H9 (cell line): ENCODE results near the gene GBP1. TPM values are rescaled to one million over a fixed set of nuclear protein-coding genes. Genes with fewer than 3 reads are reported as not detected.
"Not testable (repeated sequence)": the region's sequence is repeated elsewhere in the genome, so short reads cannot be mapped to it uniquely, and the experiment has no call there.

Source experiments
- DNase-seq: peaks from one replicate; pipeline ENCODE4 v3.0.0-alpha.2; 2017
- H2AFZ ChIP-seq: one replicate; pipeline ENCODE4 v1.6.1; 2013; ENCODE audit warnings: mild to moderate bottlenecking, low read length, control low read depth, moderate library complexity
- H2AK5ac ChIP-seq: 2 replicates; pipeline ENCODE4 v1.6.1; 2013; ENCODE audit warnings: low read length, control low read depth, mixed read lengths; ENCODE audit not compliant: insufficient read length
- H2BK120ac ChIP-seq: one replicate; pipeline ENCODE4 v1.6.1; 2013; ENCODE audit warnings: low read depth, mild to moderate bottlenecking, low read length, control low read depth, inconsistent platforms; ENCODE audit not compliant: poor library complexity, severe bottlenecking
- H2BK12ac ChIP-seq: 2 replicates; pipeline ENCODE4 v1.6.1; 2013; ENCODE audit warnings: low read length, control low read depth, mixed read lengths, low read depth; ENCODE audit not compliant: insufficient read length
- H2BK15ac ChIP-seq: 2 replicates; pipeline ENCODE4 v1.6.1; 2013; ENCODE audit warnings: low read depth, low read length, control low read depth
- H2BK20ac ChIP-seq: one replicate; pipeline ENCODE4 v1.6.1; 2013; ENCODE audit warnings: low read depth, mild to moderate bottlenecking, low read length, control low read depth, inconsistent platforms; ENCODE audit not compliant: poor library complexity, severe bottlenecking
- H2BK5ac ChIP-seq: 2 replicates; pipeline ENCODE4 v1.6.1; 2013; ENCODE audit warnings: low read length, control low read depth, mixed read lengths; ENCODE audit not compliant: insufficient read length
- H3K14ac ChIP-seq: 2 replicates; pipeline ENCODE4 v1.6.1; 2013; ENCODE audit warnings: low read length, control low read depth; ENCODE audit not compliant: insufficient read depth
- H3K18ac ChIP-seq: 2 replicates; pipeline ENCODE4 v1.6.1; 2013; ENCODE audit warnings: low read depth, mild to moderate bottlenecking, mixed read lengths, low read length, control low read depth; ENCODE audit not compliant: insufficient read length
- H3K23ac ChIP-seq: 2 replicates; pipeline ENCODE4 v1.6.1; 2013; ENCODE audit warnings: low read length, control low read depth, mixed read lengths, low read depth; ENCODE audit not compliant: insufficient read length
- H3K23me2 ChIP-seq: 2 replicates; pipeline ENCODE4 v1.6.1; 2013; ENCODE audit warnings: low read depth, mild to moderate bottlenecking, mixed read lengths, low read length, control low read depth; ENCODE audit not compliant: insufficient read length, poor library complexity, severe bottlenecking
- H3K27ac ChIP-seq: 2 replicates; pipeline ENCODE4 v1.5.1; 2013; ENCODE audit warnings: low read length, control low read depth, mixed read lengths, low read depth; ENCODE audit not compliant: insufficient read length
- H3K27me3 ChIP-seq: 2 replicates; pipeline ENCODE4 v1.6.1; 2013; ENCODE audit warnings: low read length, control low read depth, inconsistent platforms; ENCODE audit not compliant: insufficient read depth
- H3K4ac ChIP-seq: 2 replicates; pipeline ENCODE4 v1.6.1; 2013; ENCODE audit warnings: low read depth, mild to moderate bottlenecking, control low read depth, inconsistent platforms, low read length, moderate library complexity
- H3K4me1 ChIP-seq: 2 replicates; pipeline ENCODE4 v1.6.1; 2013; ENCODE audit warnings: low read length, control low read depth, inconsistent platforms; ENCODE audit not compliant: insufficient read depth
- H3K4me2 ChIP-seq: 2 replicates; pipeline ENCODE4 v1.6.1; 2013; ENCODE audit warnings: low read length, control low read depth, mixed read lengths; ENCODE audit not compliant: insufficient read length, insufficient read depth
- H3K56ac ChIP-seq: 2 replicates; pipeline ENCODE4 v1.6.1; 2013; ENCODE audit warnings: low read depth, mild to moderate bottlenecking, mixed read lengths, low read length, control low read depth; ENCODE audit not compliant: insufficient read length
- H3K79me1 ChIP-seq: 2 replicates; pipeline ENCODE4 v1.6.1; 2013; ENCODE audit warnings: low read depth, mild to moderate bottlenecking, moderate library complexity, low read length, control low read depth, inconsistent platforms; ENCODE audit not compliant: insufficient read depth, poor library complexity, severe bottlenecking
- H3K79me2 ChIP-seq: 2 replicates; pipeline ENCODE4 v1.6.1; 2013; ENCODE audit warnings: low read length, control low read depth, inconsistent platforms; ENCODE audit not compliant: insufficient read depth
- H3K9ac ChIP-seq: 2 replicates; pipeline ENCODE4 v1.6.1; 2013; ENCODE audit warnings: low read length, control low read depth, mixed read lengths; ENCODE audit not compliant: insufficient read length; ENCODE audit errors: extremely low read depth
- H3K9me3 ChIP-seq: one replicate; pipeline ENCODE4 v1.6.1; 2013; ENCODE audit warnings: low read depth, low read length, inconsistent platforms; ENCODE audit not compliant: control insufficient read depth
- H3T11ph ChIP-seq: one replicate; pipeline ENCODE4 v1.6.1; 2013; ENCODE audit warnings: mild to moderate bottlenecking, low read length, control low read depth, inconsistent platforms
- H4K20me1 ChIP-seq: one replicate; pipeline ENCODE4 v1.6.1; 2013; ENCODE audit not compliant: control insufficient read depth, insufficient read length, insufficient read depth
- H4K5ac ChIP-seq: 2 replicates; pipeline ENCODE4 v1.6.1; 2013; ENCODE audit warnings: low read depth, mild to moderate bottlenecking, mixed read lengths, low read length, control low read depth; ENCODE audit not compliant: insufficient read length
- H4K8ac ChIP-seq: replicated peaks from 2 replicates; pipeline ENCODE4 v1.6.1; 2013; ENCODE audit warnings: low read length, control low read depth, mixed read lengths, low read depth; ENCODE audit not compliant: insufficient read length
- H4K91ac ChIP-seq: 2 replicates; pipeline ENCODE4 v1.6.1; 2013; ENCODE audit warnings: low read depth, mild to moderate bottlenecking, moderate library complexity, mixed read lengths, low read length, control low read depth; ENCODE audit not compliant: insufficient read length
- H3K27ac Mint-ChIP-seq, 3 experiments: 2 replicates in 2 of 3; 3 replicates in 1 of 3; pipeline ENCODE4 v1.8.0; 2020 to 2021; ENCODE audit warnings: mixed read lengths in 3 of 3, mild to moderate bottlenecking in 1 of 3, moderate library complexity in 1 of 3
- H3K27me3 Mint-ChIP-seq: 2 replicates; pipeline ENCODE4 v1.8.0; 2021; ENCODE audit warnings: low read depth, mild to moderate bottlenecking, moderate library complexity, mixed read lengths
- H3K36me3 Mint-ChIP-seq, 3 experiments: 2 replicates in 2 of 3; 3 replicates in 1 of 3; pipeline ENCODE4 v1.8.0; 2020 to 2021; ENCODE audit warnings: low read depth in 3 of 3, mixed read lengths in 3 of 3; ENCODE audit not compliant: insufficient read depth in 1 of 3
- H3K4me1 Mint-ChIP-seq, 2 experiments: 2 replicates each; pipeline ENCODE4 v1.8.0; 2020; ENCODE audit warnings: mixed read lengths in 2 of 2
- H3K4me3 Mint-ChIP-seq, 2 experiments: 2 replicates in 1 of 2; 3 replicates in 1 of 2; pipeline ENCODE4 v1.8.0; 2020 to 2021; ENCODE audit warnings: mild to moderate bottlenecking in 2 of 2, mixed read lengths in 2 of 2, moderate library complexity in 1 of 2
- H3K9me3 Mint-ChIP-seq, 2 experiments: 2 replicates in 1 of 2; 3 replicates in 1 of 2; pipeline ENCODE4 v1.8.0; 2020; ENCODE audit warnings: mild to moderate bottlenecking in 2 of 2, mixed read lengths in 2 of 2, moderate library complexity in 1 of 2
- CTCF ChIP-seq: fragments of 200-600 bp; sonication (generic); conservative IDR thresholded peaks from 3 replicates; pipeline ENCODE4 v1.8.0; 2021; ENCODE audit warnings: antibody characterized with exemption, mild to moderate bottlenecking
- WGBS: extraction: QIAGEN DNeasy Blood & Tissue Kit; methylation state at CpG from one replicate; pipeline ENCODE4 v1.1.7; 2013; ENCODE audit warnings: missing lambda C conversion rate, low lambda C conversion rate, mixed read lengths; ENCODE audit not compliant: insufficient read length; ENCODE audit errors: extremely low coverage; 5-methylcytosine and 5-hydroxymethylcytosine counted together
- total RNA-seq: library from RNA; stranded (reverse); gene quantifications from 2 replicates; pipeline ENCODE4 v1.2.1, GENCODE V29; 2021

The GBP1 gene
- total RNA-seq, 1 experiment from 2014 or later, result not detected

- not testable (repeated sequence) for H2AK5ac ChIP-seq, H3K4me2 ChIP-seq, H3K27me3 ChIP-seq, H3T11ph ChIP-seq, H3K9me3 ChIP-seq, H2BK5ac ChIP-seq, H3K27me3 Mint-ChIP-seq, H2BK12ac ChIP-seq, DNase-seq, H4K5ac ChIP-seq, H3K4me1 Mint-ChIP-seq, H3K9ac ChIP-seq, H4K91ac ChIP-seq, H3K4ac ChIP-seq, H3K4me1 ChIP-seq, H2BK20ac ChIP-seq, H4K20me1 ChIP-seq, H3K4me3 Mint-ChIP-seq, H3K23ac ChIP-seq, H3K79me2 ChIP-seq, H3K14ac ChIP-seq, H3K36me3 Mint-ChIP-seq, H3K18ac ChIP-seq, H3K56ac ChIP-seq, H2BK120ac ChIP-seq, H3K27ac Mint-ChIP-seq, H3K9me3 Mint-ChIP-seq, H3K79me1 ChIP-seq, H2BK15ac ChIP-seq, H3K27ac ChIP-seq, H3K23me2 ChIP-seq, H4K8ac ChIP-seq, H2AFZ ChIP-seq
- peak; percentile 40; the same call in 1 of the 3 replicates for TF ChIP-seq CTCF
- no CpG with 5 or more reads among the region's 6 CpGs for WGBS
Observed at GRCh38 chr1:89046318-89047183, 18.5 kb downstream of the GBP1 start.
